H1 (cell line): ENCODE data around the gene NKAIN2. TPM values are rescaled to one million over a fixed set of nuclear protein-coding genes. Genes with fewer than 3 reads are reported as not detected.

Experiments
- CTCF ChIA-PET: fragments of 300-600 bp; sonication (Branson Sonifier 250); formaldehyde crosslinking; loops from one replicate; lab custom pipeline; 2021; ENCODE audit not compliant: partially characterized antibody; lab: Charles Lee
- POLR2A ChIA-PET: fragments of 300-600 bp; sonication (Branson Sonifier 250); formaldehyde crosslinking; loops from one replicate; lab custom pipeline; 2021; ENCODE audit warnings: inconsistent platforms; ENCODE audit not compliant: partially characterized antibody; lab: Charles Lee
- DNase-seq, 2 experiments: peaks; one replicate each; pipeline versions ENCODE4 v3.0.0 to v3.0.0-alpha.2; 2010 to 2022; ENCODE audit warnings: low spot score in 2 of 2, low read depth in 1 of 2, mixed read lengths in 1 of 2
- FAIRE-seq: peaks from 2 replicates; lab custom pipeline; 2011; peaks lifted over from hg19 to GRCh38; lab: Jason Lieb, UNC
- H2AFZ ChIP-seq: 2 replicates; pipeline ENCODE4 v1.8.1; 2012; ENCODE audit warnings: low read length, inconsistent platforms
- H2AK5ac ChIP-seq: 2 replicates; pipeline ENCODE4 v1.6.1; 2013; ENCODE audit warnings: low read depth, low read length
- H2BK120ac ChIP-seq: replicated peaks from 2 replicates; pipeline ENCODE3; 2013; ENCODE audit warnings: low read depth, low read length, inconsistent platforms
- H2BK12ac ChIP-seq: 2 replicates; pipeline ENCODE4 v1.6.1; 2013; ENCODE audit warnings: low read depth, low read length
- H2BK15ac ChIP-seq: 2 replicates; pipeline ENCODE4 v1.6.1; 2013; ENCODE audit warnings: low read length
- H2BK20ac ChIP-seq: 2 replicates; pipeline ENCODE4 v1.6.1; 2013; ENCODE audit warnings: low read length
- H2BK5ac ChIP-seq: 2 replicates; pipeline ENCODE4 v1.6.1; 2013; ENCODE audit warnings: low read depth, low read length
- H3K14ac ChIP-seq: 2 replicates; pipeline ENCODE4 v1.6.1; 2013; ENCODE audit warnings: inconsistent platforms; ENCODE audit not compliant: insufficient read length
- H3K18ac ChIP-seq: 2 replicates; pipeline ENCODE4 v1.6.1; 2013; ENCODE audit warnings: low read length; ENCODE audit errors: extremely low read depth
- H3K23ac ChIP-seq: 2 replicates; pipeline ENCODE4 v1.6.1; 2013; ENCODE audit warnings: inconsistent platforms; ENCODE audit not compliant: insufficient read length
- H3K23me2 ChIP-seq: 2 replicates; pipeline ENCODE4 v1.6.1; 2013; ENCODE audit warnings: low read depth, low read length
- H3K27ac ChIP-seq: 2 replicates; pipeline ENCODE4 v1.6.1; 2011; ENCODE audit warnings: low read depth, low read length, inconsistent platforms
- H3K27me3 ChIP-seq, 4 experiments: replicated peaks in 1 of 4; 1 replicate in 1 of 4; 2 replicates in 3 of 4; pipeline versions ENCODE4 v1.6.1 to v1.8.1; 2011 to 2013; ENCODE audit warnings: low read length in 3 of 4, mild to moderate bottlenecking in 3 of 4, inconsistent platforms in 2 of 4, mixed read lengths in 2 of 4, moderate library complexity in 1 of 4; ENCODE audit not compliant: control insufficient read depth in 3 of 4, insufficient read depth in 3 of 4; ENCODE audit errors: extremely low read depth in 1 of 4
- H3K36me3 ChIP-seq, 4 experiments: 2 replicates each; pipeline versions ENCODE4 v1.6.1 to v1.8.1; 2011 to 2013; ENCODE audit warnings: mild to moderate bottlenecking in 4 of 4, low read length in 3 of 4, moderate library complexity in 2 of 4, control low read depth in 1 of 4, inconsistent platforms in 1 of 4; ENCODE audit not compliant: insufficient read depth in 4 of 4, control insufficient read depth in 2 of 4
- H3K4ac ChIP-seq: replicated peaks from 2 replicates; pipeline ENCODE3; 2013; ENCODE audit warnings: low read length, low read depth, mixed read lengths, inconsistent platforms; ENCODE audit not compliant: insufficient read length
- H3K4me1 ChIP-seq, 4 experiments: replicated peaks in 1 of 4; 1 replicate in 1 of 4; 2 replicates in 3 of 4; pipeline versions ENCODE4 v1.6.1 to v1.8.1; 2011 to 2013; ENCODE audit warnings: low read length in 3 of 4, inconsistent platforms in 2 of 4, mixed read lengths in 1 of 4; ENCODE audit not compliant: insufficient read depth in 4 of 4, control insufficient read depth in 3 of 4
- H3K4me2 ChIP-seq, 2 experiments: 2 replicates each; pipeline versions ENCODE4 v1.6.1 to v1.8.1; 2011 to 2013; ENCODE audit warnings: low read depth in 2 of 2, low read length in 2 of 2, control low read depth in 1 of 2, inconsistent platforms in 1 of 2, mild to moderate bottlenecking in 1 of 2; ENCODE audit not compliant: insufficient read depth in 1 of 2
- H3K4me3 ChIP-seq, 4 experiments: fragments of 200-600, 300-600 bp in 1 of 4; sonication (generic), shearing (Covaris generic), sonication (Bioruptor Twin) in 1 of 4; 2 replicates each; pipeline versions ENCODE4 v1.5.1 to v1.8.1; 2011 to 2016; ENCODE audit warnings: low read length in 4 of 4, low read depth in 3 of 4, control low read depth in 2 of 4, inconsistent platforms in 2 of 4, mild to moderate bottlenecking in 2 of 4, mixed read lengths in 1 of 4, moderate library complexity in 1 of 4; ENCODE audit not compliant: insufficient read depth in 2 of 4; ENCODE audit errors: extremely low read depth in 1 of 4
- H3K56ac ChIP-seq: replicated peaks from 2 replicates; pipeline ENCODE3; 2013; ENCODE audit warnings: low read depth, mild to moderate bottlenecking, mixed read lengths, low read length, inconsistent platforms; ENCODE audit not compliant: insufficient read length
- H3K79me1 ChIP-seq: 2 replicates; pipeline ENCODE4 v1.6.1; 2013; ENCODE audit warnings: low read depth, low read length, control low read depth
- H3K79me2 ChIP-seq, 2 experiments: 2 replicates each; pipeline versions ENCODE4 v1.6.1 to v1.8.1; 2012 to 2013; ENCODE audit warnings: low read length in 2 of 2, mild to moderate bottlenecking in 2 of 2, inconsistent platforms in 1 of 2; ENCODE audit not compliant: insufficient read depth in 2 of 2, control insufficient read depth in 1 of 2
- H3K9ac ChIP-seq, 4 experiments: replicated peaks in 1 of 4; 1 replicate in 1 of 4; 2 replicates in 3 of 4; pipeline versions ENCODE4 v1.6.1 to v1.8.1; 2011 to 2013; ENCODE audit warnings: low read depth in 3 of 4, low read length in 3 of 4, control low read depth in 2 of 4, mild to moderate bottlenecking in 2 of 4, moderate library complexity in 2 of 4, inconsistent platforms in 1 of 4; ENCODE audit errors: extremely low read depth in 1 of 4
- H3K9me3 ChIP-seq, 2 experiments: 2 replicates each; pipeline versions ENCODE4 v1.6.1 to v1.8.1; 2012 to 2013; ENCODE audit warnings: mild to moderate bottlenecking in 2 of 2, moderate library complexity in 2 of 2, control low read depth in 1 of 2, inconsistent platforms in 1 of 2, low read depth in 1 of 2, low read length in 1 of 2, mixed read lengths in 1 of 2; ENCODE audit not compliant: insufficient read depth in 2 of 2
- H4K20me1 ChIP-seq, 2 experiments: replicated peaks in 1 of 2; 2 replicates each; pipeline versions ENCODE3 to v1.8.1; 2011 to 2013; ENCODE audit warnings: inconsistent platforms in 2 of 2, low read length in 2 of 2, mild to moderate bottlenecking in 1 of 2; ENCODE audit not compliant: insufficient read depth in 2 of 2, control insufficient read depth in 1 of 2
- H4K5ac ChIP-seq: 2 replicates; pipeline ENCODE4 v1.6.1; 2013; ENCODE audit warnings: low read length, low read depth, mixed read lengths, inconsistent platforms; ENCODE audit not compliant: insufficient read length
- H4K8ac ChIP-seq: 2 replicates; pipeline ENCODE4 v1.8.0; 2013; ENCODE audit warnings: mild to moderate bottlenecking, moderate library complexity, low read length, inconsistent platforms; ENCODE audit not compliant: insufficient read depth; ENCODE audit errors: extremely low read depth
- H4K91ac ChIP-seq: replicated peaks from 2 replicates; pipeline ENCODE3; 2013; ENCODE audit warnings: low read length, mixed read lengths, inconsistent platforms; ENCODE audit not compliant: insufficient read length
- CBX5 ChIP-seq: fragments of 300-800, 300-1000 bp; sonication (generic); IDR thresholded peaks from 2 replicates; pipeline ENCODE4 v1.7.1; 2016; ENCODE audit warnings: antibody characterized with exemption, low read length, low read depth
- CHD1 ChIP-seq: IDR thresholded peaks from 2 replicates; pipeline ENCODE4 v1.6.1; 2012; ENCODE audit warnings: low read depth, low read length, improper control_type of control experiment
- GTF2F1 ChIP-seq: IDR thresholded peaks from 2 replicates; pipeline ENCODE4 v1.6.1; 2012; ENCODE audit warnings: low read depth, low read length, improper control_type of control experiment, borderline replicate concordance
- PHF8 ChIP-seq: fragments of 200-600 bp; sonication (generic); conservative IDR thresholded peaks from 2 replicates; pipeline ENCODE4 v1.7.1; 2012; ENCODE audit warnings: low read depth, mild to moderate bottlenecking, inconsistent platforms, low read length, moderate library complexity
- POLR2AphosphoS5 ChIP-seq: IDR thresholded peaks from 2 replicates; pipeline ENCODE4 v1.6.1; 2011; ENCODE audit warnings: low read depth, low read length
- RNF2 ChIP-seq: fragments of 200-900, 300-1000 bp; sonication (generic); IDR thresholded peaks from 2 replicates; pipeline ENCODE4 v1.7.1; 2016; ENCODE audit warnings: borderline replicate concordance, low read depth, mild to moderate bottlenecking, antibody characterized with exemption, low read length; ENCODE audit not compliant: poor library complexity, severe bottlenecking; ENCODE audit errors: missing control alignments
- SP2 ChIP-seq: IDR thresholded peaks from 2 replicates; pipeline ENCODE4 v1.6.1; 2012; ENCODE audit warnings: mild to moderate bottlenecking, low read length, inconsistent platforms
- SRF ChIP-seq: IDR thresholded peaks from 2 replicates; pipeline ENCODE4 v1.6.1; 2011; ENCODE audit warnings: mild to moderate bottlenecking, low read depth, low read length, moderate library complexity
- polyA plus RNA-seq, 7 experiments: library from polyadenylated mRNA; depleted of rRNA in 3 of 7; stranded (reverse) in 5 of 7; unstranded in 2 of 7; fragments of >200 nt in 5 of 7; fragments of 200-250 nt in 2 of 7; gene quantifications; 1 replicate in 5 of 7; 2 replicates in 1 of 7; 4 replicates in 1 of 7; pipeline versions ENCODE4 v1.2.1 to v1.2.3, GENCODE V29; 2011 to 2013; ENCODE audit warnings: missing spikeins in 2 of 7, mixed read lengths in 2 of 7
- total RNA-seq: library from RNA; stranded (reverse); fragmentation: NEBNext Ultra II Directional; extraction: Animal tissue kit (Norgen Biotek cat#: 25700); gene quantifications from 2 replicates; pipeline ENCODE4 v1.2.1, GENCODE V29; 2021

NKAIN2 gene
- total and polyA plus RNA-seq, 2 of the 8 experiments (the other 6 are each of a cell fraction or from before 2014, with no cell fraction given): 0.20 to 0.34 TPM

GRCh38 chr6:124671324-124671723 lies 867.7 kb downstream of the NKAIN2 start:
- Histone ChIP-seq H3K79me2 (no peaks in the 10 kb centered on the region), H3K56ac (no peak overlapping the region), H4K20me1 (no peaks in the 10 kb centered on the region), H3K4me1 (no peaks in the 10 kb centered on the region), H4K8ac (no peak overlapping the region), H3K9ac (no peak overlapping the region), H2AK5ac (no peak overlapping the region), H3K36me3 (no peaks in the 10 kb centered on the region), H2AFZ (no peak overlapping the region), H3K9me3 (peaks cover 0 to 8% of the 10 kb centered on the region in 2 experiments; a peak in 2 of 4 replicates), H2BK20ac (no peak overlapping the region), H2BK12ac (no peak overlapping the region), H3K4me3 (no peak overlapping the region), H4K91ac (no peak overlapping the region), H2BK120ac (no peak overlapping the region), H3K23ac (no peak overlapping the region), H2BK5ac (no peak overlapping the region), H2BK15ac (no peak overlapping the region), H3K4me2 (no peak overlapping the region), H3K4ac (no peak overlapping the region), H3K23me2 (no peaks in the 10 kb centered on the region), H3K14ac (no peak overlapping the region), H3K27ac (no peak overlapping the region), H4K5ac (no peak overlapping the region), H3K79me1 (no peaks in the 10 kb centered on the region), H3K18ac (no peak overlapping the region), H3K27me3 (no peaks in the 10 kb centered on the region)
- TF ChIP-seq CHD1 (no peak), RNF2 (no peak), GTF2F1 (no peak), SP2 (no peak), POLR2AphosphoS5 (no peak), CBX5 (no peak), PHF8 (no peak), SRF (no peak)
- no peak for FAIRE-seq
- CTCF ChIA-PET: interaction anchor here (0.7 to 1.2 kb wide), 2 partner anchors 11 to 12 kb away, joined by 3 to 4 read pairs; no protein-coding TSS in a partner anchor
- no peak for DNase-seq
- POLR2A ChIA-PET: no interaction called here
